Stimulated activated effector memory CD8-positive, alpha-beta T cell treated with anti-CD3 and anti-CD28 coated beads, Interleukin-12 subunit alpha, Interleukin-12 subunit beta, amount 100 ng/mL, for 72 hours (primary cell): ENCODE measurements around the gene NKX6-2.
"Not testable (repeated sequence)": the region's sequence is repeated elsewhere in the genome, so short reads cannot be mapped to it uniquely, and the experiment has no call there.

ENCODE experiments used
- ATAC-seq: fragments of 150-1000 bp; cut with Tn5 transposase; 2 replicates; pipeline ENCODE4 v1.10.0; 2021
- DNase-seq, 2 donors: peaks; one replicate each; pipeline ENCODE4 v3.0.0; 2021 to 2022; ENCODE audit warnings: low spot score in 2 of 2
- H3K27ac Mint-ChIP-seq: one replicate; pipeline ENCODE4 v1.8.0; 2022; ENCODE audit warnings: mild to moderate bottlenecking, mixed read lengths
- H3K36me3 Mint-ChIP-seq: one replicate; pipeline ENCODE4 v1.8.0; 2022; ENCODE audit warnings: mild to moderate bottlenecking, mixed read lengths
- H3K4me1 Mint-ChIP-seq: one replicate; pipeline ENCODE4 v1.8.0; 2022; ENCODE audit warnings: mixed read lengths
- H3K4me3 Mint-ChIP-seq: one replicate; pipeline ENCODE4 v1.8.0; 2022; ENCODE audit warnings: mild to moderate bottlenecking, mixed read lengths
- H3K9me3 Mint-ChIP-seq: one replicate; pipeline ENCODE4 v1.8.0; 2022; ENCODE audit warnings: mixed read lengths

The NKX6-2 gene

DNA sequence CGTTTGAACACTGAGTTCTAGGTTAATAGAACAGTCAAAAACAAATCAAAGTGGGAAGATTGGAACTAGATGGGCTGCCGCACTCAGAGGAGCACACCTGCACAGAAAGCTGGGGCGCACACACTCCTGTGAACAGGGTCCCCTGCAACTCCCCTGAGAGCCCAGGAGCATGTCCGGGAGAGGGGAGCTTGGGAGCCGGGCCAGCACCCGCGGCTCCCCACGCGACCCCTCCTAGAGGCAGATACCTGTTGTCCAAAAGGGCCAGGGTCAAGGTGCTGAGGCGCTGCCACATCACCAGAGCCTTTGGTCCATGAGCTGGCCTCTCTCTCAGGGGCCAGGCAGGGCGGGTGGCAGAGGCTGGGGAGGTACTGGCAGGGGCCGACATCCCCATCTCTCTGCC, 5.6 kb downstream of the NKX6-2 start:
- Mint-ChIP-seq H3K4me1 (no peaks in the 10 kb centered on the region), H3K27ac (no peak overlapping the region), H3K4me3 (no peak overlapping the region), H3K36me3 (peaks cover 12% of the 10 kb centered on the region), H3K9me3 (no peaks in the 10 kb centered on the region)
- ATAC-seq, result no peak
- no peak for DNase-seq

GRCh38 chr10:132779549-132780294, 6.2 kb downstream of the NKX6-2 start:
- peaks cover 8% of the 10 kb centered on the region for H3K36me3 Mint-ChIP-seq

DNA sequence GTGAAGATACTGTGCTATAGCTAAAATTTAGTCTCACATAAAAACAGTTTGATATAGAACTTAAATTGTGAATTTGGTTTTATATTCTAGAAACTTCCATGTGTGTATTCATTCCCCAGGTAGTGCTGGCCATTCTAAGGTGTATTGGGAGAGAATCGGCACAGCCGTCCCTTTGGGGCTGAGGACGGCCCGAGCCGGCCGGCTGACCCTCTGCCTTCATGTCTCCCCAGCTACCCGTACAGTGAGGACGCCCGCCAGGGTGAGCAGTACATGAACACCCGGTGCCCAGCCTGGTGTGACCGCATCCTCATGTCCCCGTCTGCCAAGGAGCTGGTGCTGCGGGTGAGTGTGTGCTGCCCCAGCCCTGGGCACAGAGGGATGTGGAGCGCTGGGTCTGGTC, 8.5 kb downstream of the NKX6-2 start:
- DNase-seq (no peak), ATAC-seq (no peak)
- Mint-ChIP-seq H3K4me1 (no peaks in the 10 kb centered on the region), H3K36me3 (peaks cover 6% of the 10 kb centered on the region), H3K27ac (no peak overlapping the region), H3K4me3 (no peak overlapping the region), H3K9me3 (no peaks in the 10 kb centered on the region)

More at GRCh38 chr10:132779549-132780294, 6.2 kb downstream of the NKX6-2 start:
- no peak for ATAC-seq
- no peak for DNase-seq
- Mint-ChIP-seq H3K4me3 (no peak overlapping the region), H3K4me1 (no peaks in the 10 kb centered on the region), H3K9me3 (no peaks in the 10 kb centered on the region), H3K27ac (no peak overlapping the region)

DNA sequence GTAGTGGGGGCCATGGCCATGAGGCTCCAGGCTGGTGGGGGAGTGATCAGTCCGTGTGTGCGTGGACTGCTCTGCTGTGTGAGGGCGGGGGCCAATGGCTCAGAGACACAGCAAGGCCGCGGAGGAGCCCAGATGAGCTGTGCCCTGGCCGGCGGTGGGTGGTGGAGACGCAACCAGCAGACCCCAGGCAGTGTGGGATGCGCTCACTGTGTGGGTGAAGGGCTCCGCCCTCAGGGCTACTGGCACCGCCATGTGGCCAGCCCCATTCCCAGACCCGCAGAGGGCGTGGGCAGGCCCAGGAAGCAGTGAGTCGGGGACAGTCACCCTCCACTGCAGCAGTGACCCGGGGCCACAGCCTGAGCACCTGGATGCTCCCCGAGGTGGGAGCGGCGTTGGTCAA, 9.1 kb downstream of the NKX6-2 start:
- Mint-ChIP-seq H3K9me3 (no peaks in the 10 kb centered on the region), H3K36me3 (peaks cover 6% of the 10 kb centered on the region), H3K4me1 (no peaks in the 10 kb centered on the region), H3K4me3 (no peak overlapping the region), H3K27ac (no peak overlapping the region)
- DNase-seq (no peak), ATAC-seq (no peak)

DNA sequence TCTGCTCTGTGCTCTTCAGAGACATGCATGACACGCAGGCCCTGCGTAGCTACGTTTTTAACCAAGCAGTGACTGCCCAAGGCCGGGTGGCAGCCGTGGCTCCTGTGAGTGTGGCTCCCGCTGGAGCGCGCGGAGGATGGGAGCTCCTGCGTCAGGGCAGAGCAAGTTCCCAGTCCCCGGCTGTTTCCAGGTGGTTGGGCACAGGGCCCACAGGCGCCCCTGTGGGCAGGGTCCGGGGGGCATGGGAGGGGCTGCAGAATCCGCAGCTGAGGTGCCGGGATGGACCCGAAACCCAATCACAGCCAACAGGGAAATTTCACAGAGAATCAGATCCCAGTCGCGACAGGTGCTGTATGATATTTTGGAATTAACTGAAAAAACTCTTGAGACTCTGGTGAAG, 9.8 kb downstream of the NKX6-2 start:
- Mint-ChIP-seq H3K27ac (no peak overlapping the region), H3K4me3 (no peak overlapping the region), H3K9me3 (no peaks in the 10 kb centered on the region), H3K4me1 (no peaks in the 10 kb centered on the region), H3K36me3 (peaks cover 6% of the 10 kb centered on the region)
- no peak for DNase-seq
- no peak for ATAC-seq

DNA sequence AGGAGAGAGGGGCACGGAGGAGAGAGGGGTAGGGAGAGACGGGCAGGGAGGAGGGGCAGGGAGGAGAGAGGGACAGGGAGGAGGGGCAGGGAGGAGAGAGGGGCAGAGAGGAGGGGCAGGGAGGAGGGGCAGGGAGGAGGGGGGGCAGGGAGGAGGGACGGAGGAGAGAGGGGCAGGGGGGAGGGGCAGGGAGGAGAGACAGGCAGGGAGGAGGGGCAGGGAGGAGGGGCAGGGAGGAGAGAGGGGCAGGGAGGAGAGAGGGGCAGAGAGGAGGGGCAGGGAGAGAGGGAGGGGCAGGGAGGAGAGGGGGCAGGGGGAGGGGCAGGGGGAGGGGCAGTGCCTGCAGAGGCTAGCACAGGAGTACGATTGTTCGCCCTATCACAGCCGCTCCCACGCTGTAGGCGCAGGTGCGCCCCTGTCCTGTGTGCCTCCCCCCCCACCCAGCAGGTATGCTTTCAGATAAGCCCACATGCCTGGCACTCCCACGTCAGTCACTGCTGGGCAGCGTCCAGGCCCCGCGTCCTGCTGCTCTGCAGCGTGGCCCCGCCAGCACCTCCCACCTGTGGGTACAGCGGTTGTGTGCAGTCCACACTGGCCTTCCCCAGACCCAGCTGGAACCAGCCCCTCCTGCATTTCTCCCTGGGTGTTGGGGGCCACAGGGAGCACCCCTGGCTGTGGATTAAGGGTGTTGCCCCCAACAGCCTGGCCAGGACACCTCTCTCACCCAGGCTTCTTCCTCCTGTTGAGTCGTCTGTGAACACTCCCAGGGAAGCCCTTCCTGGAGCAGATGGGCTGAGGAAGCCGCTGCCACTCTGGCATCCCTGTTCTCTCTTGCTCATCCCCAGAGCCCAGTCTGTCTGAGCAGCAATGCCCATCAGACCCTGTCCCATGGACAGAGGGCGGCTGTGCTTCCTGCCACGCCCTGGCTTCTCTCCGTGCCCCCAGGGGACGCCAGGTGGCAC, 10.8 kb downstream of the NKX6-2 start:
- DNase-seq, result no peak
- no peaks in the 10 kb centered on the region for H3K4me1 Mint-ChIP-seq
- peaks cover 6% of the 10 kb centered on the region for H3K36me3 Mint-ChIP-seq
- H3K27ac Mint-ChIP-seq, result no peak overlapping the region
- no peak overlapping the region for H3K4me3 Mint-ChIP-seq
- ATAC-seq, result no peak
- H3K9me3 Mint-ChIP-seq, result no peaks in the 10 kb centered on the region

- Mint-ChIP-seq H3K4me3 (no peak overlapping the region), H3K9me3 (no peaks in the 10 kb centered on the region), H3K36me3 (peaks cover 6% of the 10 kb centered on the region), H3K27ac (no peak overlapping the region), H3K4me1 (no peaks in the 10 kb centered on the region)
- ATAC-seq (no peak), DNase-seq (no peak)
These were observed 11.6 kb downstream of the NKX6-2 start for GRCh38 chr10:132774181-132774901.

DNA sequence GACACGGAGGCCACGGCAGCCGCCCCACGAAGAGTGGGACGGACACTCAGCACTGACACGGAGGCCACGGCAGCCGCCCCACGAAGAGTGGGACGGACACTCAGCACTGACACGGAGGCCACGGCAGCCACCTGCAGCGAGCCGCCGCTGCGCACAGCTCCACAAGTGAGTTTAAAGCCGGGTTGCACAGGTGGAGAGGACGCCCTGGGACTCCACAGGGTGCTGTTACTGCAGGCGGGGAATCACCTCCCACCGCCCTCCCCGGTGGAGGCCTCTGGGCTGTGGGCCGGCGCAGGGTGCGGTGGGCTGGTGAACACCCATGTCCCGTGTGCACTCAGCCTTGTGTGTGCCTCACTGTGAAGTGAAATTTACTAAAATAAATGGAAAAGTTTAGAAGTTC, 13.1 kb downstream of the NKX6-2 start:
- DNase-seq, H3K9me3 Mint-ChIP-seq, ATAC-seq, H3K4me3 Mint-ChIP-seq, H3K27ac Mint-ChIP-seq, H3K36me3 Mint-ChIP-seq, H3K4me1 Mint-ChIP-seq: not testable (repeated sequence)

- H3K4me3 Mint-ChIP-seq, result no peak overlapping the region
- no peaks in the 10 kb centered on the region for H3K4me1 Mint-ChIP-seq
- H3K9me3 Mint-ChIP-seq, result no peaks in the 10 kb centered on the region
- no peak overlapping the region for H3K27ac Mint-ChIP-seq
- DNase-seq, result no peak
- no peak for ATAC-seq
- H3K36me3 Mint-ChIP-seq, result no peaks in the 10 kb centered on the region
These were observed 15.6 kb downstream of the NKX6-2 start for GRCh38 chr10:132770061-132771021.

GRCh38 chr10:132768346-132769248, 17.4 kb downstream of the NKX6-2 start:
- Mint-ChIP-seq H3K36me3 (no peaks in the 10 kb centered on the region), H3K9me3 (no peaks in the 10 kb centered on the region), H3K4me3 (no peak overlapping the region), H3K27ac (no peak overlapping the region), H3K4me1 (peaks cover 5% of the 10 kb centered on the region)
- no peak for DNase-seq
- ATAC-seq, result no peak

DNA sequence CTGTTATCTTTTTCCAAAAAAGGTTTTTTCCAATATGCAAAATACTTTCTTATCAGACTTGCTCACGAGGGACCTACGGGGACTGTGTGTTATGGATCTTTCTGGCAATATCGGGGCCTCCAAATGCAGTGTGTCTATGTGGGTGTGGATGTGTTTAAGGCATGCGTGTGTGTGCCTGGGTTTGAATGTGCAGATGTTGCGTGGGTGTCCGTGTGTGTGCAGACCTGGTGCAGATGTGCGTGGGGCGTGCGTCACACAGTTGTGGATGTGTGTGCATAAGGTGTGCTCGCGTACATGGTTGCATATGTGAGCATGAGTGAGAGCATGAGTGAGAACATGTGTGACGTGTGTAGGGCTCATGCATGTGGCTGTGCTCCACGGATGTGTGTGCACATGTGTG, 19.7 kb downstream of the NKX6-2 start:
- Mint-ChIP-seq H3K4me1 (peaks cover 5% of the 10 kb centered on the region), H3K27ac (no peak overlapping the region), H3K9me3 (no peaks in the 10 kb centered on the region), H3K36me3 (no peaks in the 10 kb centered on the region), H3K4me3 (no peak overlapping the region)
- DNase-seq, result no peak
- ATAC-seq, result no peak

GRCh38 chr10:132765435-132765834, 20.5 kb downstream of the NKX6-2 start:
- no peak overlapping the region for H3K27ac Mint-ChIP-seq
- ATAC-seq (no peak), DNase-seq (no peak)

GRCh38 chr10:132764108-132764507, 21.8 kb downstream of the NKX6-2 start:
- DNase-seq, result no peak
- no peaks in the 10 kb centered on the region for H3K9me3 Mint-ChIP-seq
- ATAC-seq, result no peak
- H3K4me1 Mint-ChIP-seq, result peaks cover 5% of the 10 kb centered on the region
- no peaks in the 10 kb centered on the region for H3K36me3 Mint-ChIP-seq
- H3K27ac Mint-ChIP-seq, result peak overlapping the region; percentile 78
- no peak overlapping the region for H3K4me3 Mint-ChIP-seq

More at GRCh38 chr10:132765435-132765834, 20.5 kb downstream of the NKX6-2 start:
- Mint-ChIP-seq H3K9me3 (no peaks in the 10 kb centered on the region), H3K36me3 (no peaks in the 10 kb centered on the region), H3K4me3 (no peak overlapping the region), H3K4me1 (peaks cover 5% of the 10 kb centered on the region)

GRCh38 chr10:132763545-132763944, 22.4 kb downstream of the NKX6-2 start:
- Mint-ChIP-seq H3K36me3 (no peaks in the 10 kb centered on the region), H3K9me3 (no peaks in the 10 kb centered on the region), H3K27ac (no peak overlapping the region), H3K4me3 (no peak overlapping the region), H3K4me1 (peaks cover 5% of the 10 kb centered on the region)
- DNase-seq (no peak), ATAC-seq (no peak)
